ENCODE data around the gene OR2AP1. TPM values are rescaled to one million over a fixed set of nuclear protein-coding genes. Genes with fewer than 3 reads are reported as not detected.
A peak's percentile ranks its signal among the peaks of the same experiment; 100 is the strongest.

The OR2AP1 gene
- total and polyA plus RNA-seq, 2 donors (not counting 3 experiments of a cell fraction or from before 2014, with no cell fraction given): not detected

DNA sequence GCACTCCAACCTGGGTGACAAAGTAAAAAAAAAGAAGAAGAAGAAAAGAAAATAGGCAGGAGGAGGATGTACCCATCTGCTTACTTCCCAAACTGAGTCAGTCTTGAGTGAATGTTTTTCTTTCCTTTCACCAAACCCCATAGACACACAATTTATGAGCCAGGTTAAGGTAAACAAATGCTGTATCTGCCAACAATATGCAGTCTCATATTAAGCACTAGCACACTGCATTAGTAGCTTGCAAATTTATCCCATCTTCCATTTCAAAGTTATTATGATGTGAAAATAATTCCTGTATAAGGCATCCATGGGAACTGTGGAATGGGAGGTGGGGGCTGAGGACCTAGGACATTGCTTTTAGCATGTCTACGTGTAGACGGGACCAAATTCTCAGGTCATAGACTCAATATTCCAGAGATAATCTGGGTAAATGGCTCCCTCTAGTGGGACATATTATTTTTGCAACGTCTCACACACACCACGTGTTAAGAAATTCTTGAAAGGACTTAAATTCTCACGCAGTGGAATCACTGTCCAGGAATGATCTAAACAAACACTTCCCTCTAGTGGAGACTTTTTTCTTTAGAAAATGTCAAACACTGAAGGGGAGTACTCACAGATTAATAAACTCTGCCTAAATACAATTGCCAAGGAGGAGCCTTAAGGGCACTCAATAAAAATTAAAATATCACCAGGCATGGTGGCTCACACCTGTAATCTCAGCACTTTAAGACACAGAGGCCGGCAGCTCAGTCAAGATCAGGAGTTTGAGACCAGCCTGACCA lies 47.3 kb downstream of the OR2AP1 start:
- Histone ChIP-seq H3K4me2 (ENCODE audit: insufficient read depth, low read length) (no peak overlapping the region), H3K9me3 (replicated peaks; ENCODE audit: control insufficient read depth, insufficient read depth, low read length) (no peaks in the 10 kb centered on the region), H2AFZ (ENCODE audit: low read depth, low read length) (no peak overlapping the region), H4K20me1 (replicated peaks; ENCODE audit: control insufficient read depth, extremely low read depth, insufficient read depth, low read length) (no peaks in the 10 kb centered on the region), H3K79me2 (ENCODE audit: control insufficient read depth, insufficient read depth, low read length) (no peaks in the 10 kb centered on the region), H3K27me3 (ENCODE audit: control insufficient read depth in 2 of 2, insufficient read depth in 2 of 2, low read length in 2 of 2) (peaks cover 4 to 6% of the 10 kb centered on the region in 2 experiments), H3K4me1 (ENCODE audit: control insufficient read depth, extremely low read depth, insufficient read depth, low read length) (no peaks in the 10 kb centered on the region), H3K4me3 (replicated peaks in 1 of 3; ENCODE audit: insufficient read depth in 1 of 3, low read depth in 1 of 3, low read length in 3 of 3) (no peak overlapping the region), H3K27ac (ENCODE audit: insufficient read depth, low read depth, low read length) (no peak overlapping the region), H3K36me3 (ENCODE audit: control insufficient read depth in 2 of 2, extremely low read depth in 1 of 2, insufficient read depth in 2 of 2, low read length in 2 of 2) (no peaks in the 10 kb centered on the region), H3K9me1 (replicated peaks; ENCODE audit: control insufficient read depth, extremely low read depth, insufficient read depth, low read length) (no peaks in the 10 kb centered on the region), H3K9ac (replicated peaks; ENCODE audit: extremely low read depth, insufficient read depth, low read length) (no peak overlapping the region)
- DNase-seq (ENCODE audit: low read depth, low spot score) (peak; percentile 95), FAIRE-seq (peak; percentile 90)
- intact Hi-C loops (cut with micrococcal nuclease) (loop anchor here (1.0 to 5.0 kb wide), 2 partner anchors 430 to 627 kb away; no protein-coding TSS in a partner anchor), dilution Hi-C loops (cut with MboI; ENCODE audit: extremely low pct_ligation_motif_present, low sequenced_read_pairs) (no loop called here)
- POLR2A ChIA-PET: no interaction called here
- no TSS peak for BruUV-seq (replicated peaks)
- CTCF ChIA-PET: interaction anchor here (1.0 to 5.7 kb wide), 4 partner anchors 11 to 627 kb away, joined by 3 to 62 read pairs (median 6); no protein-coding TSS in a partner anchor
- TF ChIP-seq, protein P1, sequence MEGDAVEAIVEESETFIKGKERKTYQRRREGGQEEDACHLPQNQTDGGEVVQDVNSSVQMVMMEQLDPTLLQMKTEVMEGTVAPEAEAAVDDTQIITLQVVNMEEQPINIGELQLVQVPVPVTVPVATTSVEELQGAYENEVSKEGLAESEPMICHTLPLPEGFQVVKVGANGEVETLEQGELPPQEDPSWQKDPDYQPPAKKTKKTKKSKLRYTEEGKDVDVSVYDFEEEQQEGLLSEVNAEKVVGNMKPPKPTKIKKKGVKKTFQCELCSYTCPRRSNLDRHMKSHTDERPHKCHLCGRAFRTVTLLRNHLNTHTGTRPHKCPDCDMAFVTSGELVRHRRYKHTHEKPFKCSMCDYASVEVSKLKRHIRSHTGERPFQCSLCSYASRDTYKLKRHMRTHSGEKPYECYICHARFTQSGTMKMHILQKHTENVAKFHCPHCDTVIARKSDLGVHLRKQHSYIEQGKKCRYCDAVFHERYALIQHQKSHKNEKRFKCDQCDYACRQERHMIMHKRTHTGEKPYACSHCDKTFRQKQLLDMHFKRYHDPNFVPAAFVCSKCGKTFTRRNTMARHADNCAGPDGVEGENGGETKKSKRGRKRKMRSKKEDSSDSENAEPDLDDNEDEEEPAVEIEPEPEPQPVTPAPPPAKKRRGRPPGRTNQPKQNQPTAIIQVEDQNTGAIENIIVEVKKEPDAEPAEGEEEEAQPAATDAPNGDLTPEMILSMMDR (IDR thresholded peaks at IDR 0.05; ENCODE audit: extremely low read depth in 1 of 2, insufficient read depth in 1 of 2, low read depth in 1 of 2, low read length in 2 of 2): peak; percentile 49 to 77
- TF ChIP-seq, protein P2, sequence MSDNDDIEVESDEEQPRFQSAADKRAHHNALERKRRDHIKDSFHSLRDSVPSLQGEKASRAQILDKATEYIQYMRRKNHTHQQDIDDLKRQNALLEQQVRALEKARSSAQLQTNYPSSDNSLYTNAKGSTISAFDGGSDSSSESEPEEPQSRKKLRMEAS (IDR thresholded peaks at IDR 0.05; ENCODE audit: insufficient read depth, insufficient read length): peak; percentile 70
- no peak for TF ChIP-seq POLR2A (IDR thresholded peaks at IDR 0.05; ENCODE audit: low read depth, low read length)
- peak; percentile 7 for TF ChIP-seq JUN (IDR thresholded peaks at IDR 0.05; ENCODE audit: borderline replicate concordance, insufficient read depth, insufficient read length, low read depth)
- no peak for TF ChIP-seq MYC (IDR thresholded peaks at IDR 0.05; ENCODE audit: low read depth, low read length)

Data from endothelial cell of umbilical vein (primary cell).